Neutrophil (primary cell): ENCODE data around the gene SEC22C.

Source experiments
- H3K27ac ChIP-seq: fragments of 200-600 bp; sonication (generic); 2 replicates; pipeline ENCODE4 v1.5.1; 2016; ENCODE audit warnings: mild to moderate bottlenecking, moderate library complexity
- H3K27me3 ChIP-seq: fragments of 200-600 bp; sonication (generic); 2 replicates; pipeline ENCODE4 v1.6.0; 2016; ENCODE audit warnings: mild to moderate bottlenecking
- H3K36me3 ChIP-seq: fragments of 200-600 bp; sonication (generic); 2 replicates; pipeline ENCODE4 v1.5.1; 2017
- H3K4me1 ChIP-seq, 2 experiments: fragments of 200-600 bp in 1 of 2; sonication (generic) in 1 of 2; 1 replicate in 1 of 2; 2 replicates in 1 of 2; pipeline versions ENCODE4 v1.5.1 to v1.6.1; 2013 to 2016; ENCODE audit warnings: low read depth in 1 of 2, low read length in 1 of 2, mild to moderate bottlenecking in 1 of 2, moderate library complexity in 1 of 2; ENCODE audit not compliant: control insufficient read depth in 1 of 2, insufficient read depth in 1 of 2
- H3K4me3 ChIP-seq, 2 experiments: fragments of 200-600 bp in 1 of 2; sonication (generic) in 1 of 2; 1 replicate in 1 of 2; 2 replicates in 1 of 2; pipeline ENCODE4 v1.5.1; 2013 to 2016; ENCODE audit warnings: low read depth in 1 of 2, low read length in 1 of 2, mild to moderate bottlenecking in 1 of 2, moderate library complexity in 1 of 2
- H3K9me3 ChIP-seq: fragments of 200-600 bp; sonication (generic); 2 replicates; pipeline ENCODE4 v1.5.1; 2016
- CTCF ChIP-seq: fragments of 200-600 bp; sonication (generic); IDR thresholded peaks from 2 replicates; pipeline ENCODE4 v1.5.1; 2016; ENCODE audit warnings: antibody characterized with exemption

The SEC22C gene

GRCh38 chr3:42514876-42515275 is 66.9 kb downstream of the SEC22C start:
- no peaks in the 10 kb centered on the region for H3K36me3 ChIP-seq
- no peak for TF ChIP-seq CTCF
- no peaks in the 10 kb centered on the region for H3K27me3 ChIP-seq
- no peaks in the 10 kb centered on the region for H3K4me1 ChIP-seq
- no peak overlapping the region for H3K27ac ChIP-seq
- H3K9me3 ChIP-seq, result no peaks in the 10 kb centered on the region
- H3K4me3 ChIP-seq, result no peak overlapping the region

- Histone ChIP-seq H3K9me3 (no peaks in the 10 kb centered on the region), H3K27me3 (peaks cover 13% of the 10 kb centered on the region), H3K4me1 (no peaks in the 10 kb centered on the region), H3K36me3 (no peaks in the 10 kb centered on the region), H3K4me3 (no peak overlapping the region), H3K27ac (no peak overlapping the region)
- no peak for TF ChIP-seq CTCF
Observed at GRCh38 chr3:42513521-42513920, 68.2 kb downstream of the SEC22C start.

GRCh38 chr3:42513121-42513520 is 68.6 kb downstream of the SEC22C start:
- TF ChIP-seq CTCF, result no peak

GRCh38 chr3:42511736-42512135 is 70.0 kb downstream of the SEC22C start:
- Histone ChIP-seq H3K36me3 (no peaks in the 10 kb centered on the region), H3K9me3 (no peaks in the 10 kb centered on the region), H3K4me3 (no peak overlapping the region), H3K27ac (no peak overlapping the region), H3K27me3 (peaks cover 27% of the 10 kb centered on the region), H3K4me1 (peaks cover 0 to 3% of the 10 kb centered on the region in 2 experiments)
- TF ChIP-seq CTCF, result no peak

More at GRCh38 chr3:42513121-42513520, 68.6 kb downstream of the SEC22C start:
- H3K4me3 ChIP-seq, result no peak overlapping the region
- H3K4me1 ChIP-seq, result no peaks in the 10 kb centered on the region
- peaks cover 17% of the 10 kb centered on the region for H3K27me3 ChIP-seq
- no peak overlapping the region for H3K27ac ChIP-seq
- no peaks in the 10 kb centered on the region for H3K9me3 ChIP-seq
- no peaks in the 10 kb centered on the region for H3K36me3 ChIP-seq

- TF ChIP-seq CTCF, result no peak
- H3K36me3 ChIP-seq, result no peaks in the 10 kb centered on the region
- H3K4me3 ChIP-seq, result no peak overlapping the region
- no peak overlapping the region for H3K27ac ChIP-seq
- H3K4me1 ChIP-seq, result peaks cover 0 to 3% of the 10 kb centered on the region in 2 experiments
- no peaks in the 10 kb centered on the region for H3K9me3 ChIP-seq
- peaks cover 27% of the 10 kb centered on the region for H3K27me3 ChIP-seq
Observed at GRCh38 chr3:42511201-42511600, 70.6 kb downstream of the SEC22C start.

- H3K36me3 ChIP-seq, result no peaks in the 10 kb centered on the region
- peaks cover 27% of the 10 kb centered on the region for H3K27me3 ChIP-seq
- no peaks in the 10 kb centered on the region for H3K9me3 ChIP-seq
- peaks cover 0 to 3% of the 10 kb centered on the region in 2 experiments for H3K4me1 ChIP-seq
- no peak for TF ChIP-seq CTCF
- no peak overlapping the region for H3K27ac ChIP-seq
- no peak overlapping the region for H3K4me3 ChIP-seq
Observed at GRCh38 chr3:42510325-42510724, 71.4 kb downstream of the SEC22C start.
